Measurements from ENCODE around the gene EPN1.

EPN1 gene

DNA sequence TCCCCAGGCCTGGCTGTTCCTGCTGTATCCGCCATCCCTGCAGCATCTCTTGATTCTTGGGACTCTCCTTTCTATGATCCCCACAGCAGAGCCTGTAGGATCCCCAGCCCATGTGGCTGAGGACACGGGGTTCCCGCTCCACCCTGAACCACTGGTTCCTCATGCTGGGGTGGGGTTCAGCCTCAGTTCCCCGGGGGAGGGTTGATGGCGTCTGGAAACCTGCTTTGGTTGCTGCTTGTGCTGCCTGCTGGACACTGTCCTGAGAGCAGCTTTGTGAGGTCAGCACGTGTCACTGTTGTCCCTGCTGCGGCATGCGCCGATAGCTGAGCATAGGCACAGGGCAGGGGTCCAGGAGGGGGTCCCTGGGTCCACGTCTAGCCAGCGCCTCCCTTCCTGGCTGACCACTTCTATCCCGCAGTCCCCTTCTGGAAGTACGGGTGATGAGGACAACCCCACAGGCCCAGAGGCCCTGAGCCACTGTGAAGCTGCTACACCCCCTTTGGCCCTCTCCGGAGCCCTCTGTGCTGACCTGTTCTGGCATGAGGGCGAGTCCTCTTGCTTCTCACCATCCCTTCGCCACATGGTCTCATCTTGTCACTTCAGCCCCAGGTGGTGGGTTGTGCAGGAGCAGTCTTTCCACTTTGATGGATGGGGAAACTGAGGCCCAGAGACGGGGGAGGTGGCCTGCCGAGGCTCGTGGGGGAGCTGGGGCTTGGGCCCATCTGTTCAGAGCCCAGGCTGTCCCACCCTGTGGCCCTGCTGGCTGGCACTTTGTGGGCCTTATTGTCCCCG, 5.5 kb downstream of the EPN1 start:
- Histone ChIP-seq H3K9me2 (replicated peaks; ENCODE audit: control insufficient read depth, low read length) (no peaks in the 10 kb centered on the region), H3K9me3 (ENCODE audit: control insufficient read depth, insufficient read depth, low read length) (no peaks in the 10 kb centered on the region), H3K4me2 (ENCODE audit: low read length) (no peak overlapping the region), H3K79me2 (ENCODE audit: control insufficient read depth, low read length) (peaks cover 95% of the 10 kb centered on the region), H3K4me3 (ENCODE audit: low read length) (no peak overlapping the region), H3F3A (ENCODE audit: control insufficient read depth, insufficient read depth) (peaks cover 15% of the 10 kb centered on the region), H4K20me1 (ENCODE audit: control insufficient read depth, insufficient read depth, low read depth, low read length) (peaks cover 4% of the 10 kb centered on the region; the same call in 1 of the 2 replicates), H3K4me1 (ENCODE audit: control insufficient read depth, low read length) (peaks cover 36% of the 10 kb centered on the region), H3K27ac (ENCODE audit: low read depth, low read length) (no peak overlapping the region), H3K36me3 (ENCODE audit: control insufficient read depth, low read length) (peaks cover 91% of the 10 kb centered on the region), H3K27me3 (ENCODE audit: control insufficient read depth, low read length) (no peaks in the 10 kb centered on the region)
- no peak for TF ChIP-seq CTCF (IDR thresholded peaks at IDR 0.05; ENCODE audit: low read depth, low read length, poor library complexity, severe bottlenecking)
- no peak for TF ChIP-seq EZH2phosphoT487 (IDR thresholded peaks at IDR 0.05; ENCODE audit: borderline replicate concordance, low read length)

DNA sequence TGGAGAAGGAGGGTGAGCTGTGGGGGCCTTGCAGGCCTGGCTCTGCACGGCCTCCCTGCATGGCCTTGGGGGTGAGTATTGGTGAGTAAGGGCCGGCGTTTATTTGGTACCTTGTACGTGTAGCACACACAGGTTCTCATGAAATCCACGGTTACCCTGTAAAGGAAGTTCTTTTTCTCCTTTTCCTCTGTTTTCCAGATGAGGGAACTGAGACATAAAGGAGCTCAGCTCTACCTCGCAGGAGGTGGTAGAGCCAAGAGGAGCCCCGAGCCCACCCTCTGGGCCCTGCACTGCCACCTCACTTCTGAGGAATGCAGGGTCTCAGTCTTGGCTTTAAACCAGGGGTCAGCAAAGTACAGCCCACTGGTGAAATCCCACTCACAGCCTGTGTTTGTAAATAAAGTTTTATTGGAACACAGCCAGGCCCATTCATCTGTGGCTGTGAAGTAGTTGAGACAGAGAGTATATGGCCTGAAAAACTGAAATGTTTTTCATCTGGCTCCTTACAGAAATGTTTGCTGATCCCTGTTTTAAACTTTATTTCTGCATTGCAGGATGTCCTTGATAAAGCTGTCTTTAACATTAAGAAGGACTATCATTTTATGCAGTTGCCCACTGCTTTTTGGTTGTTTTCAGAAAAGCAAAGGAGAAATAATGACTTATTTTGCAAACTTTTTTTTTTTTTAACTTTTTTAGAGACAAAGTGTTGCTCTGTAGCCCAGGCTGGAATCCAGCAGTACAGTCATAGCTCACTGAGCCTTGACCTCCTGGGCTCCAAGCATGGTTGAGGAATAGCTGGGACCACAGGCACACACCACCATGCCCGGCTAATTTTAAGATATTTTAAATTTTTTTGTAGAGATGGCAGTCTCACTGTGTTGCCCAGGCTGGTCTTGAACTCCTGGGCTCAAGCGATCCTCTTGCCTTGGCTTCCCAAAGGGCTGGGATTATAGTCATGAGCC, 6.4 kb downstream of the EPN1 start:
- H3K79me2 ChIP-seq (ENCODE audit: control insufficient read depth, low read length), result peaks cover 95% of the 10 kb centered on the region
- H3F3A ChIP-seq (ENCODE audit: control insufficient read depth, insufficient read depth), result peaks cover 13% of the 10 kb centered on the region
- H3K27ac ChIP-seq (ENCODE audit: low read depth, low read length), result no peak overlapping the region

More for the DNA sequence above, 6.4 kb downstream of the EPN1 start:
- H4K20me1 ChIP-seq (ENCODE audit: control insufficient read depth, insufficient read depth, low read depth, low read length), result peaks cover 4% of the 10 kb centered on the region; the same call in 1 of the 2 replicates
- no peaks in the 10 kb centered on the region for H3K9me3 ChIP-seq (ENCODE audit: control insufficient read depth, insufficient read depth, low read length)
- H3K27me3 ChIP-seq (ENCODE audit: control insufficient read depth, low read length), result no peaks in the 10 kb centered on the region
- no peak overlapping the region for H3K4me3 ChIP-seq (ENCODE audit: low read length)
- H3K4me2 ChIP-seq (ENCODE audit: low read length), result no peak overlapping the region
- H3K9me2 ChIP-seq (replicated peaks; ENCODE audit: control insufficient read depth, low read length), result no peaks in the 10 kb centered on the region
- H3K36me3 ChIP-seq (ENCODE audit: control insufficient read depth, low read length), result peaks cover 91% of the 10 kb centered on the region
- no peak for TF ChIP-seq CTCF (IDR thresholded peaks at IDR 0.05; ENCODE audit: low read depth, low read length, poor library complexity, severe bottlenecking)
- TF ChIP-seq EZH2phosphoT487 (IDR thresholded peaks at IDR 0.05; ENCODE audit: borderline replicate concordance, low read length), result no peak
- H3K4me1 ChIP-seq (ENCODE audit: control insufficient read depth, low read length), result peaks cover 34% of the 10 kb centered on the region

All from DOHH2 (cell line).